Uterus (tissue), 2 donors: ENCODE results near the gene ALOXE3.

Experiments
- POLR2A ChIP-seq, 2 donors: fragments of 450-650 bp; IDR thresholded peaks; one replicate each; pipeline ENCODE4 v1.6.1; 2016; ENCODE audit warnings: antibody characterized with exemption in 2 of 2, mild to moderate bottlenecking in 1 of 2, moderate library complexity in 1 of 2
- TF ChIP-seq, protein P1 (sequence below), 4 experiments: fragments of 200-600 bp in 2 of 4; fragments of 450-650 bp in 2 of 4; sonication (generic) in 2 of 4; IDR thresholded peaks; one replicate each; pipeline ENCODE4 v1.5.1; 2016 to 2019; ENCODE audit warnings: antibody characterized with exemption in 4 of 4, mild to moderate bottlenecking in 2 of 4, moderate library complexity in 1 of 4

DNA sequence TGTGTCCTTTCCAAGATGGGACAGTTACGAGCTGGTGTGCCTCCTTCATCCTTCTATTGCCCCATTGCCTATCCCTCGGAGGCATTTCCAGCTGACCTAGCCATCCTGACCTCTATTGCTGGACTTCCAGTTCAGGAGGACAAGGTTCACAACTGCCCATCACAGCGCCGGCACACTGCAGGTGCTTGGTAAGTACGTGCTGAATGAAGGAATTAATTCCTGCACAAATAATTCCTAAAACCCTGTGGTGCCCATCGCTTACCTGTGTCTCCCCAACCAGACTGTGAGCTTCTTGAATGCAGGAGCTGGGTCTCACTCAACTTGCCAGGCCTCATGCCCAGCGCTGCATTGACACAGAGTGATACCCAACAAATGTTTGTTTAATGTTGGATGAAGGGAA lies 66.5 kb downstream of the ALOXE3 start:
- TF ChIP-seq POLR2A (IDR thresholded peaks at IDR 0.05), result no peak
- TF ChIP-seq, protein P1, sequence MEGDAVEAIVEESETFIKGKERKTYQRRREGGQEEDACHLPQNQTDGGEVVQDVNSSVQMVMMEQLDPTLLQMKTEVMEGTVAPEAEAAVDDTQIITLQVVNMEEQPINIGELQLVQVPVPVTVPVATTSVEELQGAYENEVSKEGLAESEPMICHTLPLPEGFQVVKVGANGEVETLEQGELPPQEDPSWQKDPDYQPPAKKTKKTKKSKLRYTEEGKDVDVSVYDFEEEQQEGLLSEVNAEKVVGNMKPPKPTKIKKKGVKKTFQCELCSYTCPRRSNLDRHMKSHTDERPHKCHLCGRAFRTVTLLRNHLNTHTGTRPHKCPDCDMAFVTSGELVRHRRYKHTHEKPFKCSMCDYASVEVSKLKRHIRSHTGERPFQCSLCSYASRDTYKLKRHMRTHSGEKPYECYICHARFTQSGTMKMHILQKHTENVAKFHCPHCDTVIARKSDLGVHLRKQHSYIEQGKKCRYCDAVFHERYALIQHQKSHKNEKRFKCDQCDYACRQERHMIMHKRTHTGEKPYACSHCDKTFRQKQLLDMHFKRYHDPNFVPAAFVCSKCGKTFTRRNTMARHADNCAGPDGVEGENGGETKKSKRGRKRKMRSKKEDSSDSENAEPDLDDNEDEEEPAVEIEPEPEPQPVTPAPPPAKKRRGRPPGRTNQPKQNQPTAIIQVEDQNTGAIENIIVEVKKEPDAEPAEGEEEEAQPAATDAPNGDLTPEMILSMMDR (IDR thresholded peaks at IDR 0.05), result no peak
